ENCODE data around the gene RBM7.

The RBM7 gene

GRCh38 chr11:114400216-114400914 is at the start of gene RBM7, which contains the start of gene C11orf71:
Gene RBM7, plus strand, starts transcription at chr11:114400666. Its CDS starts 6 bp downstream, at chr11:114400672.
Gene C11orf71, minus strand, starts transcription at chr11:114400511. Its CDS starts 180 bp downstream, at chr11:114400331.
- H3K9me3 Mint-ChIP-seq = no peaks in the 10 kb centered on the region
- H3K27me3 Mint-ChIP-seq = no peaks in the 10 kb centered on the region
- H3K36me3 Mint-ChIP-seq (ENCODE audit: insufficient read depth) = peaks cover 31% of the 10 kb centered on the region
- H3K4me1 Mint-ChIP-seq = peaks cover 52% of the 10 kb centered on the region
- ATAC-seq (replicated peaks; ENCODE audit: extremely low read depth, poor library complexity, severe bottlenecking) (peak; percentile 92), DNase-seq (ENCODE audit: low spot score in 2 of 2) (peak; percentile 94 to 95)
- H3K27ac Mint-ChIP-seq (ENCODE audit: low read depth) = peak within 1 kb of the TSS; percentile 98
- H3K4me3 Mint-ChIP-seq = peak within 1 kb of the TSS; percentile 89

GRCh38 chr11:114353443-114353842 is 47.0 kb upstream of the RBM7 start:
- no peaks in the 10 kb centered on the region for H3K9me3 Mint-ChIP-seq
- DNase-seq (ENCODE audit: low spot score in 2 of 2) = no peak
- H3K27ac Mint-ChIP-seq (ENCODE audit: low read depth) = no peak overlapping the region
- H3K27me3 Mint-ChIP-seq = peaks cover 18% of the 10 kb centered on the region
- no peak overlapping the region for H3K4me3 Mint-ChIP-seq
- no peaks in the 10 kb centered on the region for H3K36me3 Mint-ChIP-seq (ENCODE audit: insufficient read depth)
- no peak for ATAC-seq (replicated peaks; ENCODE audit: extremely low read depth, poor library complexity, severe bottlenecking)
- H3K4me1 Mint-ChIP-seq = no peaks in the 10 kb centered on the region

- ATAC-seq (replicated peaks; ENCODE audit: extremely low read depth, poor library complexity, severe bottlenecking) = no peak
- DNase-seq (ENCODE audit: low spot score in 2 of 2) = no peak
- Mint-ChIP-seq H3K4me3 (no peak overlapping the region), H3K27me3 (peaks cover 18% of the 10 kb centered on the region), H3K36me3 (ENCODE audit: insufficient read depth) (no peaks in the 10 kb centered on the region), H3K4me1 (no peaks in the 10 kb centered on the region), H3K27ac (ENCODE audit: low read depth) (no peak overlapping the region), H3K9me3 (no peaks in the 10 kb centered on the region)
These were observed 46.4 kb upstream of the RBM7 start for GRCh38 chr11:114354076-114354475.

- H3K4me3 Mint-ChIP-seq = no peak overlapping the region
- no peaks in the 10 kb centered on the region for H3K36me3 Mint-ChIP-seq (ENCODE audit: insufficient read depth)
These were observed 41.8 kb upstream of the RBM7 start for GRCh38 chr11:114358716-114359115.

GRCh38 chr11:114359342-114359741 is 41.1 kb upstream of the RBM7 start:
- H3K27ac Mint-ChIP-seq (ENCODE audit: low read depth) = no peak overlapping the region
- no peak for DNase-seq (ENCODE audit: low spot score in 2 of 2)
- peaks cover 52% of the 10 kb centered on the region for H3K27me3 Mint-ChIP-seq
- no peaks in the 10 kb centered on the region for H3K36me3 Mint-ChIP-seq (ENCODE audit: insufficient read depth)
- H3K9me3 Mint-ChIP-seq = no peaks in the 10 kb centered on the region
- no peak overlapping the region for H3K4me3 Mint-ChIP-seq
- H3K4me1 Mint-ChIP-seq = no peaks in the 10 kb centered on the region
- no peak for ATAC-seq (replicated peaks; ENCODE audit: extremely low read depth, poor library complexity, severe bottlenecking)

More at GRCh38 chr11:114358716-114359115, 41.8 kb upstream of the RBM7 start:
- ATAC-seq (replicated peaks; ENCODE audit: extremely low read depth, poor library complexity, severe bottlenecking) = no peak
- no peaks in the 10 kb centered on the region for H3K4me1 Mint-ChIP-seq
- H3K27me3 Mint-ChIP-seq = peaks cover 46% of the 10 kb centered on the region
- no peaks in the 10 kb centered on the region for H3K9me3 Mint-ChIP-seq
- DNase-seq (ENCODE audit: low spot score in 2 of 2) = no peak
- H3K27ac Mint-ChIP-seq (ENCODE audit: low read depth) = no peak overlapping the region

- no peak for ATAC-seq (replicated peaks; ENCODE audit: extremely low read depth, poor library complexity, severe bottlenecking)
- Mint-ChIP-seq H3K36me3 (ENCODE audit: insufficient read depth) (no peaks in the 10 kb centered on the region), H3K4me3 (no peak overlapping the region), H3K27ac (ENCODE audit: low read depth) (no peak overlapping the region), H3K9me3 (no peaks in the 10 kb centered on the region), H3K27me3 (peaks cover 69% of the 10 kb centered on the region), H3K4me1 (no peaks in the 10 kb centered on the region)
- DNase-seq (ENCODE audit: low spot score in 2 of 2) = no peak
These were observed 38.1 kb upstream of the RBM7 start for GRCh38 chr11:114362326-114362725.

GRCh38 chr11:114362958-114363357 is 37.5 kb upstream of the RBM7 start:
- Mint-ChIP-seq H3K27me3 (peaks cover 69% of the 10 kb centered on the region), H3K4me3 (no peak overlapping the region), H3K27ac (ENCODE audit: low read depth) (no peak overlapping the region), H3K9me3 (no peaks in the 10 kb centered on the region), H3K36me3 (ENCODE audit: insufficient read depth) (no peaks in the 10 kb centered on the region), H3K4me1 (no peaks in the 10 kb centered on the region)
- DNase-seq (ENCODE audit: low spot score in 2 of 2) (no peak), ATAC-seq (replicated peaks; ENCODE audit: extremely low read depth, poor library complexity, severe bottlenecking) (no peak)

- no peaks in the 10 kb centered on the region for H3K36me3 Mint-ChIP-seq (ENCODE audit: insufficient read depth)
- no peaks in the 10 kb centered on the region for H3K4me1 Mint-ChIP-seq
- DNase-seq (ENCODE audit: low spot score in 2 of 2) (no peak), ATAC-seq (replicated peaks; ENCODE audit: extremely low read depth, poor library complexity, severe bottlenecking) (no peak)
- peaks cover 69% of the 10 kb centered on the region for H3K27me3 Mint-ChIP-seq
- H3K27ac Mint-ChIP-seq (ENCODE audit: low read depth) = no peak overlapping the region
- H3K4me3 Mint-ChIP-seq = no peak overlapping the region
- no peaks in the 10 kb centered on the region for H3K9me3 Mint-ChIP-seq
These were observed 33.9 kb upstream of the RBM7 start for GRCh38 chr11:114366331-114367243.

- Mint-ChIP-seq H3K4me3 (no peak overlapping the region), H3K9me3 (no peaks in the 10 kb centered on the region), H3K27me3 (peaks cover 74% of the 10 kb centered on the region), H3K27ac (ENCODE audit: low read depth) (no peak overlapping the region), H3K36me3 (ENCODE audit: insufficient read depth) (no peaks in the 10 kb centered on the region), H3K4me1 (no peaks in the 10 kb centered on the region)
- DNase-seq (ENCODE audit: low spot score in 2 of 2) (no peak), ATAC-seq (replicated peaks; ENCODE audit: extremely low read depth, poor library complexity, severe bottlenecking) (no peak)
These were observed 33.1 kb upstream of the RBM7 start for GRCh38 chr11:114367244-114367957.

GRCh38 chr11:114368918-114369680 is 31.4 kb upstream of the RBM7 start:
- Mint-ChIP-seq H3K9me3 (no peaks in the 10 kb centered on the region), H3K27me3 (peaks cover 74% of the 10 kb centered on the region), H3K4me1 (no peaks in the 10 kb centered on the region), H3K4me3 (no peak overlapping the region), H3K27ac (ENCODE audit: low read depth) (no peak overlapping the region), H3K36me3 (ENCODE audit: insufficient read depth) (no peaks in the 10 kb centered on the region)
- no peak for DNase-seq (ENCODE audit: low spot score in 2 of 2)
- ATAC-seq (replicated peaks; ENCODE audit: extremely low read depth, poor library complexity, severe bottlenecking) = no peak

GRCh38 chr11:114375052-114375451 is 25.4 kb upstream of the RBM7 start:
- Mint-ChIP-seq H3K27ac (ENCODE audit: low read depth) (no peak overlapping the region), H3K36me3 (ENCODE audit: insufficient read depth) (peaks cover 2% of the 10 kb centered on the region), H3K4me1 (no peaks in the 10 kb centered on the region), H3K4me3 (no peak overlapping the region), H3K9me3 (no peaks in the 10 kb centered on the region), H3K27me3 (peaks cover 87% of the 10 kb centered on the region)
- no peak for DNase-seq (ENCODE audit: low spot score in 2 of 2)
- ATAC-seq (replicated peaks; ENCODE audit: extremely low read depth, poor library complexity, severe bottlenecking) = no peak

Measured in central memory CD8-positive, alpha-beta T cell (primary cell).